IMR-90 (cell line): ENCODE results near the gene GRIN2D. TPM values are rescaled to one million over a fixed set of nuclear protein-coding genes. Genes with fewer than 3 reads are reported as not detected.

Experiments
- ATAC-seq: fragments of 200-7000 bp; cut with Tn5 transposase; 2 replicates; pipeline ENCODE4 v1.9.1; 2020; ENCODE audit warnings: low read depth, mild to moderate bottlenecking, moderate library complexity
- BruUV-seq: library from RNA; stranded (reverse); fragments of 400-500 nt; replicated peaks from 2 replicates; lab custom pipeline; 2021; lab: Mats Ljungman, UMichigan
- CTCF ChIA-PET: fragments of 300-600 bp; formaldehyde crosslinking; extraction: SDS; loops from one replicate; lab custom pipeline; 2021; ENCODE audit warnings: antibody characterized with exemption; lab: Yijun Ruan, JAX
- POLR2A ChIA-PET: fragments of 300-600 bp; sonication (Branson Sonifier 250); formaldehyde crosslinking; loops from one replicate; lab custom pipeline; 2022; ENCODE audit warnings: antibody characterized with exemption; ENCODE audit not compliant: unreplicated experiment; lab: Charles Lee
- DNase-seq: peaks from one replicate; pipeline ENCODE4 v3.0.0; 2013
- H2AFZ ChIP-seq: replicated peaks from 2 replicates; pipeline ENCODE3; 2013; ENCODE audit warnings: low read length, mild to moderate bottlenecking; ENCODE audit not compliant: poor library complexity
- H2AK5ac ChIP-seq: 2 replicates; pipeline ENCODE4 v1.6.1; 2013; ENCODE audit warnings: low read depth, low read length, inconsistent platforms
- H2AK9ac ChIP-seq: replicated peaks from 2 replicates; pipeline ENCODE3; 2013; ENCODE audit warnings: mild to moderate bottlenecking, low read depth, low read length, moderate library complexity; ENCODE audit not compliant: poor library complexity
- H2BK120ac ChIP-seq: 2 replicates; pipeline ENCODE4 v1.6.1; 2013; ENCODE audit warnings: low read depth, low read length, inconsistent platforms
- H2BK15ac ChIP-seq: 3 replicates; pipeline ENCODE4 v1.6.1; 2013; ENCODE audit warnings: low read depth, low read length, inconsistent platforms
- H2BK20ac ChIP-seq: 2 replicates; pipeline ENCODE4 v1.6.1; 2013; ENCODE audit warnings: low read depth, mild to moderate bottlenecking, inconsistent platforms, low read length, moderate library complexity
- H2BK5ac ChIP-seq: 2 replicates; pipeline ENCODE4 v1.6.1; 2013; ENCODE audit warnings: mild to moderate bottlenecking, low read depth, low read length, inconsistent platforms; ENCODE audit not compliant: poor library complexity, severe bottlenecking
- H3K14ac ChIP-seq: replicated peaks from 2 replicates; pipeline ENCODE4 v1.6.1; 2013; ENCODE audit warnings: low read depth, low read length, inconsistent platforms
- H3K18ac ChIP-seq: 2 replicates; pipeline ENCODE4 v1.6.1; 2013; ENCODE audit warnings: low read depth, low read length, control low read depth
- H3K23ac ChIP-seq: 2 replicates; pipeline ENCODE4 v1.6.1; 2013; ENCODE audit warnings: low read depth, low read length, inconsistent platforms
- H3K27ac ChIP-seq: 2 replicates; pipeline ENCODE4 v1.5.1; 2013; ENCODE audit warnings: mild to moderate bottlenecking, control low read depth, low read length; ENCODE audit not compliant: insufficient read depth
- H3K27me3 ChIP-seq: 2 replicates; pipeline ENCODE4 v1.6.1; 2013; ENCODE audit warnings: low read length; ENCODE audit not compliant: control insufficient read depth, insufficient read depth
- H3K36me3 ChIP-seq: 2 replicates; pipeline ENCODE4 v1.6.1; 2013; ENCODE audit warnings: low read length, mixed read lengths; ENCODE audit not compliant: control insufficient read depth, insufficient read depth
- H3K4ac ChIP-seq: 2 replicates; pipeline ENCODE4 v1.6.1; 2013; ENCODE audit warnings: low read depth, low read length, inconsistent platforms
- H3K4me1 ChIP-seq: 2 replicates; pipeline ENCODE4 v1.6.1; 2013; ENCODE audit warnings: low read length, mixed read lengths; ENCODE audit not compliant: control insufficient read depth, insufficient read depth
- H3K4me2 ChIP-seq: 2 replicates; pipeline ENCODE4 v1.6.1; 2013; ENCODE audit warnings: low read depth, mild to moderate bottlenecking, control low read depth, low read length, moderate library complexity
- H3K4me3 ChIP-seq: 2 replicates; pipeline ENCODE4 v1.5.1; 2013; ENCODE audit warnings: low read depth, mild to moderate bottlenecking, control low read depth, low read length, moderate library complexity; ENCODE audit not compliant: insufficient read depth
- H3K56ac ChIP-seq: 2 replicates; pipeline ENCODE4 v1.6.1; 2013; ENCODE audit warnings: low read length, inconsistent platforms; ENCODE audit not compliant: insufficient read depth; ENCODE audit errors: extremely low read depth
- H3K79me1 ChIP-seq, 2 experiments: 2 replicates each; pipeline ENCODE4 v1.6.1; 2013; ENCODE audit warnings: low read length in 2 of 2, inconsistent platforms in 1 of 2, low read depth in 1 of 2
- H3K9ac ChIP-seq: 2 replicates; pipeline ENCODE4 v1.6.1; 2013; ENCODE audit warnings: low read depth, low read length, control low read depth
- H3K9me1 ChIP-seq: 2 replicates; pipeline ENCODE4 v1.6.1; 2013; ENCODE audit warnings: low read length, inconsistent platforms; ENCODE audit not compliant: insufficient read depth
- H3K9me3 ChIP-seq: 2 replicates; pipeline ENCODE4 v1.6.1; 2013; ENCODE audit warnings: low read length; ENCODE audit not compliant: control insufficient read depth, insufficient read depth
- H4K20me1 ChIP-seq: 2 replicates; pipeline ENCODE4 v1.6.1; 2013; ENCODE audit warnings: low read length, inconsistent platforms; ENCODE audit not compliant: insufficient read depth
- H4K5ac ChIP-seq: 2 replicates; pipeline ENCODE4 v1.6.1; 2013; ENCODE audit warnings: mild to moderate bottlenecking, low read depth, low read length, control low read depth
- H4K8ac ChIP-seq, 2 experiments: 2 replicates each; pipeline ENCODE4 v1.6.1; 2013; ENCODE audit warnings: low read depth in 2 of 2, low read length in 2 of 2, control low read depth in 1 of 2, inconsistent platforms in 1 of 2
- H4K91ac ChIP-seq: 2 replicates; pipeline ENCODE4 v1.6.1; 2013; ENCODE audit warnings: low read depth, low read length, inconsistent platforms; ENCODE audit not compliant: insufficient read depth
- FOS ChIP-seq: fragments of 150-350 bp; IDR thresholded peaks from 2 replicates; pipeline ENCODE4 v1.6.1; 2016; ENCODE audit warnings: low read depth, low read length
- WGBS, 2 experiments: methylation state at CpG; one replicate each; pipeline versions ENCODE4 v1.1.5 to v1.1.7; 2013; ENCODE audit warnings: missing lambda C conversion rate in 2 of 2; ENCODE audit not compliant: insufficient read length in 1 of 2; ENCODE audit errors: extremely low coverage in 2 of 2; 5-methylcytosine and 5-hydroxymethylcytosine counted together
- dilution Hi-C: fragments of 300-500 bp; cut with HindIII; formaldehyde crosslinking; loops from one replicate; pipeline ENCODE4 v1.14.3; 2018; ENCODE audit warnings: low sequenced_read_pairs; ENCODE audit not compliant: unreplicated experiment
- in situ Hi-C: fragments of 300-500 bp; cut with MboI; formaldehyde crosslinking; loops from 3 replicates; pipeline ENCODE4 v1.14.3; 2019; ENCODE audit warnings: low sequenced_read_pairs, inconsistent platforms, mixed read lengths
- intact Hi-C: fragments of 100-400 bp; cut with micrococcal nuclease; formaldehyde crosslinking; loops from 2 replicates; pipeline ENCODE4 v1.10.0; 2022
- polyA plus RNA-seq, 3 experiments: library from polyadenylated mRNA; depleted of rRNA; stranded (reverse); fragments of >200 nt; gene quantifications; 2 replicates each; pipeline ENCODE4 v1.2.3, GENCODE V29; 2012; ENCODE audit warnings: low replicate concordance in 1 of 3
- total RNA-seq: library from RNA; depleted of rRNA; stranded (reverse); fragments of >200 nt; gene quantifications from 2 replicates; pipeline ENCODE4 v1.2.3, GENCODE V29; 2012
- TF ChIP-seq, protein P1 (sequence below): fragments of 150-350 bp; IDR thresholded peaks from 2 replicates; pipeline ENCODE4 v1.6.1; 2016; ENCODE audit warnings: low read depth, mild to moderate bottlenecking, low read length, moderate library complexity, borderline replicate concordance

Gene GRIN2D
- total and polyA plus RNA-seq, 2 of the 4 experiments (the other 2 are of a cell fraction): under 0.01 to 0.24 TPM

DNA sequence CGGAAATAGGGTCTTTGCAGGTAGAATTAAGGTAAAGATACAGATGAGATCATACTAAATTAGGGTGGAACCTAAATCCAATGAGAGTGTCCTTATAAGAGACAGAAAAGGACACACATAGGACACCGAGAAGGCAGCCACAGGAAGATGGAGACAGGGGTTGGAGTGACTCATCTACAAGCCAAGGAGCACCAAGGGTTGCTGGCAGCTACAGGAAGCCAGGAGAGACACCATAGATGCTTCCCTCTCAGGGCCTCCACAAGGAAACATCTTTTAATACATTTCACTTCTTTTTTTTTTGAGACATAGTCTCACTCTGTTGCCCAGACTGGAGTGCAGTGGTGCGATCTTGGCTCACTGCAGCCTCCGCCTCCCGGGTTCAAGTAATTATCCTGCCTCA lies 39.8 kb upstream of the GRIN2D start:
- in situ Hi-C loops (no loop called here), intact Hi-C loops (no loop called here)

More for the DNA sequence above, 39.8 kb upstream of the GRIN2D start:
- H3K9me1 ChIP-seq: peaks cover 10% of the 10 kb centered on the region; the same call in 1 of the 2 replicates
- H3K9ac ChIP-seq: no peak overlapping the region
- CTCF ChIA-PET: no interaction called here
- WGBS, 2 experiments: 100% methylated on average over 3 of the region's 5 CpGs; no CpG with 5 or more reads in 1 of the 2 experiments
- no peak overlapping the region for H2BK20ac ChIP-seq
- H3K4me3 ChIP-seq: no peak overlapping the region
- H3K4me2 ChIP-seq: no peak overlapping the region
- H4K8ac ChIP-seq: no peak overlapping the region
- H3K4me1 ChIP-seq: no peaks in the 10 kb centered on the region
- H4K5ac ChIP-seq: no peak overlapping the region
- TF ChIP-seq, protein P1, sequence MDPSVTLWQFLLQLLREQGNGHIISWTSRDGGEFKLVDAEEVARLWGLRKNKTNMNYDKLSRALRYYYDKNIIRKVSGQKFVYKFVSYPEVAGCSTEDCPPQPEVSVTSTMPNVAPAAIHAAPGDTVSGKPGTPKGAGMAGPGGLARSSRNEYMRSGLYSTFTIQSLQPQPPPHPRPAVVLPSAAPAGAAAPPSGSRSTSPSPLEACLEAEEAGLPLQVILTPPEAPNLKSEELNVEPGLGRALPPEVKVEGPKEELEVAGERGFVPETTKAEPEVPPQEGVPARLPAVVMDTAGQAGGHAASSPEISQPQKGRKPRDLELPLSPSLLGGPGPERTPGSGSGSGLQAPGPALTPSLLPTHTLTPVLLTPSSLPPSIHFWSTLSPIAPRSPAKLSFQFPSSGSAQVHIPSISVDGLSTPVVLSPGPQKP: no peak
- no peak for TF ChIP-seq FOS
- no peak overlapping the region for H2BK15ac ChIP-seq
- H2BK5ac ChIP-seq: no peak overlapping the region
- no peaks in the 10 kb centered on the region for H4K20me1 ChIP-seq
- POLR2A ChIA-PET: no interaction called here
- H3K36me3 ChIP-seq: no peaks in the 10 kb centered on the region
- no peak overlapping the region for H3K27ac ChIP-seq
- H3K18ac ChIP-seq: no peak overlapping the region
- H2AK5ac ChIP-seq: no peak overlapping the region
- dilution Hi-C loops: no loop called here
- H3K56ac ChIP-seq: no peak overlapping the region
- H4K91ac ChIP-seq: no peak overlapping the region
- H2BK120ac ChIP-seq: no peak overlapping the region
- no peaks in the 10 kb centered on the region for H3K27me3 ChIP-seq
- H2AFZ ChIP-seq: no peak overlapping the region
- no peaks in the 10 kb centered on the region for H3K9me3 ChIP-seq
- H2AK9ac ChIP-seq: no peak overlapping the region
- no peaks in the 10 kb centered on the region for H3K79me1 ChIP-seq
- BruUV-seq: no TSS peak
- ATAC-seq (no peak), DNase-seq (peak; percentile 33)
- no peak overlapping the region for H3K23ac ChIP-seq
- H3K14ac ChIP-seq: no peak overlapping the region
- H3K4ac ChIP-seq: no peak overlapping the region
